Measurements from ENCODE around the gene MYOT.

MYOT gene

DNA sequence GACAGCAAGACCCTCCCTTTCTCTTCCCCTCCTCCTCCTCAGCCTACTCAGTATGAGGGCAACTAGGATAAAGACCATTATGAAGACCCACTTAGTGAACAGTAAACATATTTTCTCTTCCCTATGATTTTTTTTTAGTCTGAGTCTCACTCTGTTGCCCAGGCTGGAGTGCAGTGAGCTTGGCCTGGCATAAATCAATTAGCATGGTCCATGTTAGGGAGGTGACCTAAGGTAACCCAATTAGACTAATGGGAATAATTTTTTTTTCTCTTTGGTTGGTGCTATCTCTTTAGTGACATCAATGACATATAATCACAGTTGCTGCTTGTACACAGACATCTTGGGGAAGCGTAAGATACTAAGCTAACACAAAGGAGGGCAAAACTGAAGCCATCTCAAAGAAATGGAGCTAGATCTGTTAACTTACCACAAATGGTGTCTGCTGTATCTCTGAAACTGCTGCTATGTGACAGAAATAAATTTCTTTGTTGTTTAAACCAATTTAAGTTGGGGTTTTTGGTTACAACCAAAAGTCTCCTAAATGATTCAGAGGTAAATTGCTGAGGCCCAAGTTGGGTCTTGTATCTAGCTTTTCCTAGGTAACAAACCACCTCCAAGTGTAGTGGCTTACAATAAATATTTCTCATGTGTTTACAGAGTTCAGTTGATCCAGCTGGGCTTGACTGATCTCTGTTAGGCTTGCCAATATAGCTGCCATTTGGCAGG lies 34.9 kb downstream of the MYOT start:
- Histone ChIP-seq H3K4me3 (ENCODE audit: low read depth, low read length) (no peak overlapping the region), H3K27me3 (ENCODE audit: control insufficient read depth, insufficient read depth, low read length) (no peaks in the 10 kb centered on the region), H3K36me3 (ENCODE audit: control insufficient read depth, insufficient read depth, low read length) (no peaks in the 10 kb centered on the region), H3K27ac (ENCODE audit: low read depth, low read length) (no peak overlapping the region), H3K9ac (ENCODE audit: low read depth, low read length) (no peak overlapping the region), H3K9me3 (ENCODE audit: control insufficient read depth, insufficient read depth, low read length) (no peaks in the 10 kb centered on the region), H3K4me1 (ENCODE audit: control insufficient read depth, insufficient read depth, low read length) (no peaks in the 10 kb centered on the region)

- H3K9ac ChIP-seq (ENCODE audit: low read depth, low read length) = no peak overlapping the region
- H3K4me3 ChIP-seq (ENCODE audit: low read depth, low read length) = no peak overlapping the region
- no peaks in the 10 kb centered on the region for H3K4me1 ChIP-seq (ENCODE audit: control insufficient read depth, insufficient read depth, low read length)
- no peak overlapping the region for H3K27ac ChIP-seq (ENCODE audit: low read depth, low read length)
- no peaks in the 10 kb centered on the region for H3K27me3 ChIP-seq (ENCODE audit: control insufficient read depth, insufficient read depth, low read length)
- no peaks in the 10 kb centered on the region for H3K9me3 ChIP-seq (ENCODE audit: control insufficient read depth, insufficient read depth, low read length)
- H3K36me3 ChIP-seq (ENCODE audit: control insufficient read depth, insufficient read depth, low read length) = no peaks in the 10 kb centered on the region
These were observed 47.1 kb downstream of the MYOT start for GRCh38 chr5:137914758-137915157.

DNA sequence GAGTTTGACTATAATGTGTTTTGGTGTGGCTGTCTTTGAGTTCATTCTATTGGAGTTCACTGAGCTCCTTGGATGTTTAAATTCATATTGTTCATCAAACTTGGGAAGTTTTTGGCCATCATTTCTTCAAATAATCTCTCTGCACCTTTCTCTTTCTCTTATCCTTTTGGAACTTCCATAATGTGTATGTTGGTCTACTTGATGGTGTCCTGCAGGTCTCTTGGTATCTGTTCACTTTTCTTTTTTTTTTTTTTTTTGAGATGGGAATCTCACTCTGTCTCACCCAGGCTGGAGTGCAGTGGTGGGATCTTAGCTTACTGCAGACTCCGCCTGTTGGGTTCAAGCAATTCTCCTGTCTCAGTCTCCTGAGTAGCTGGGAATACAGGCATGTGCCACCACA lies 49.3 kb downstream of the MYOT start:
- H3K4me3 ChIP-seq (ENCODE audit: low read depth, low read length) = no peak overlapping the region
- H3K36me3 ChIP-seq (ENCODE audit: control insufficient read depth, insufficient read depth, low read length) = no peaks in the 10 kb centered on the region
- no peak overlapping the region for H3K9ac ChIP-seq (ENCODE audit: low read depth, low read length)
- no peaks in the 10 kb centered on the region for H3K4me1 ChIP-seq (ENCODE audit: control insufficient read depth, insufficient read depth, low read length)
- H3K27me3 ChIP-seq (ENCODE audit: control insufficient read depth, insufficient read depth, low read length) = no peaks in the 10 kb centered on the region
- H3K9me3 ChIP-seq (ENCODE audit: control insufficient read depth, insufficient read depth, low read length) = no peaks in the 10 kb centered on the region
- no peak overlapping the region for H3K27ac ChIP-seq (ENCODE audit: low read depth, low read length)

- Histone ChIP-seq H3K4me3 (ENCODE audit: low read depth, low read length) (no peak overlapping the region), H3K36me3 (ENCODE audit: control insufficient read depth, insufficient read depth, low read length) (no peaks in the 10 kb centered on the region), H3K9me3 (ENCODE audit: control insufficient read depth, insufficient read depth, low read length) (no peaks in the 10 kb centered on the region), H3K4me1 (ENCODE audit: control insufficient read depth, insufficient read depth, low read length) (no peaks in the 10 kb centered on the region), H3K9ac (ENCODE audit: low read depth, low read length) (no peak overlapping the region), H3K27me3 (ENCODE audit: control insufficient read depth, insufficient read depth, low read length) (no peaks in the 10 kb centered on the region), H3K27ac (ENCODE audit: low read depth, low read length) (no peak overlapping the region)
These were observed 54.3 kb downstream of the MYOT start for GRCh38 chr5:137921931-137922330.

DNA sequence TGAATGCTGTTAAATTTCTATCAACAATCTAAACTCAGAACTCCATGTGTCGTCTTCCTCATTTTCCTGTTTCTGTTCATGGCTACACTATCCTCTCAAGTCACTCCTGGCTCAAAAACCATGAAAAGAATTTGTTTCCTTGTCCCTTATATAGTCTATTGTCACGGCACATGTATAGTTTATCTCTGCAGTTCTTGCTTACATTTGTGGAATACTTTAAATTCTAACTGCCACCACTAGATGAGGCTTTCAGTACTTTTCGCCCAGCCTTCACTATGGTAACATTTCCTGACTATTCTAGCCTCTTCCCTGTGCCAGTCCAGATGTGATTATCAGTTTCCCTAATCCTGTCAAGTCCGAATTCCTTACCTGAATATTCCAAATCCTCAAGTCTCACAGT lies 56.2 kb downstream of the MYOT start:
- no peaks in the 10 kb centered on the region for H3K4me1 ChIP-seq (ENCODE audit: control insufficient read depth, insufficient read depth, low read length)
- H3K27ac ChIP-seq (ENCODE audit: low read depth, low read length) = no peak overlapping the region
- no peak overlapping the region for H3K4me3 ChIP-seq (ENCODE audit: low read depth, low read length)
- no peak overlapping the region for H3K9ac ChIP-seq (ENCODE audit: low read depth, low read length)
- H3K27me3 ChIP-seq (ENCODE audit: control insufficient read depth, insufficient read depth, low read length) = no peaks in the 10 kb centered on the region
- no peaks in the 10 kb centered on the region for H3K36me3 ChIP-seq (ENCODE audit: control insufficient read depth, insufficient read depth, low read length)
- H3K9me3 ChIP-seq (ENCODE audit: control insufficient read depth, insufficient read depth, low read length) = no peaks in the 10 kb centered on the region

- no peak overlapping the region for H3K4me3 ChIP-seq (ENCODE audit: low read depth, low read length)
- no peaks in the 10 kb centered on the region for H3K4me1 ChIP-seq (ENCODE audit: control insufficient read depth, insufficient read depth, low read length)
- H3K27me3 ChIP-seq (ENCODE audit: control insufficient read depth, insufficient read depth, low read length) = no peaks in the 10 kb centered on the region
- no peaks in the 10 kb centered on the region for H3K9me3 ChIP-seq (ENCODE audit: control insufficient read depth, insufficient read depth, low read length)
- no peak overlapping the region for H3K9ac ChIP-seq (ENCODE audit: low read depth, low read length)
- H3K36me3 ChIP-seq (ENCODE audit: control insufficient read depth, insufficient read depth, low read length) = peaks cover 9% of the 10 kb centered on the region; the same call in 1 of the 2 replicates
- no peak overlapping the region for H3K27ac ChIP-seq (ENCODE audit: low read depth, low read length)
These were observed 65.1 kb downstream of the MYOT start for GRCh38 chr5:137932800-137933199.

- Histone ChIP-seq H3K36me3 (ENCODE audit: control insufficient read depth, insufficient read depth, low read length) (peaks cover 16% of the 10 kb centered on the region), H3K9me3 (ENCODE audit: control insufficient read depth, insufficient read depth, low read length) (no peaks in the 10 kb centered on the region), H3K4me3 (ENCODE audit: low read depth, low read length) (no peak overlapping the region), H3K9ac (ENCODE audit: low read depth, low read length) (no peak overlapping the region), H3K4me1 (ENCODE audit: control insufficient read depth, insufficient read depth, low read length) (no peaks in the 10 kb centered on the region), H3K27me3 (ENCODE audit: control insufficient read depth, insufficient read depth, low read length) (no peaks in the 10 kb centered on the region), H3K27ac (ENCODE audit: low read depth, low read length) (no peak overlapping the region)
These were observed 65.8 kb downstream of the MYOT start for GRCh38 chr5:137933491-137933911.

GRCh38 chr5:137935190-137935589 lies 67.5 kb downstream of the MYOT start:
- no peaks in the 10 kb centered on the region for H3K9me3 ChIP-seq (ENCODE audit: control insufficient read depth, insufficient read depth, low read length)
- no peak overlapping the region for H3K9ac ChIP-seq (ENCODE audit: low read depth, low read length)
- H3K36me3 ChIP-seq (ENCODE audit: control insufficient read depth, insufficient read depth, low read length) = peaks cover 33% of the 10 kb centered on the region
- H3K4me3 ChIP-seq (ENCODE audit: low read depth, low read length) = no peak overlapping the region
- no peaks in the 10 kb centered on the region for H3K27me3 ChIP-seq (ENCODE audit: control insufficient read depth, insufficient read depth, low read length)
- no peaks in the 10 kb centered on the region for H3K4me1 ChIP-seq (ENCODE audit: control insufficient read depth, insufficient read depth, low read length)
- no peak overlapping the region for H3K27ac ChIP-seq (ENCODE audit: low read depth, low read length)

DNA sequence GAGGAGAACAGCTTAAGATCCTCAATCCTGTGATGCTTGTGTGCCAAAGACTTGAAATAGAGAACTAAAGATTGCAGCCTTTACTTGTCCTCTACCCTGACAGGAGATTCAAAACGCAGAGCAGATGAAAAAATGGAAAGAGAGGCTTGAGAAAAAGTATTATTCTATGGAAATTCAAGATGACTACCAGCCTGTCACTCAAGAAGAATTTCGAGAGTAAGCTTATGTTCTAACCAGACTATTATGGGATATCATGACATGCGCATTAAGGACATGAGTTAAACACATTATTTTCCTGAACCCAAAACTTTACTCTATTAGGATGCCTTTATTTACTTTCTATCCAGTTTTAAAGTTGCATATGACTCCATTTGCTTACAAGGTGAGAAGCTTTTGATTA lies 68.0 kb downstream of the MYOT start:
- Histone ChIP-seq H3K4me3 (ENCODE audit: low read depth, low read length) (no peak overlapping the region), H3K4me1 (ENCODE audit: control insufficient read depth, insufficient read depth, low read length) (no peaks in the 10 kb centered on the region), H3K27me3 (ENCODE audit: control insufficient read depth, insufficient read depth, low read length) (no peaks in the 10 kb centered on the region), H3K9me3 (ENCODE audit: control insufficient read depth, insufficient read depth, low read length) (no peaks in the 10 kb centered on the region), H3K27ac (ENCODE audit: low read depth, low read length) (no peak overlapping the region), H3K36me3 (ENCODE audit: control insufficient read depth, insufficient read depth, low read length) (peaks cover 38% of the 10 kb centered on the region), H3K9ac (ENCODE audit: low read depth, low read length) (no peak overlapping the region)

Data from HUES48 (cell line).